Measurements from ENCODE around the gene TBC1D20. TPM values are rescaled to one million over a fixed set of nuclear protein-coding genes. Genes with fewer than 3 reads are reported as not detected.

TBC1D20 gene
- total and polyA plus RNA-seq, 2 donors (not counting 1 experiment from before 2014, with no cell fraction given), result 33.9 to 38.3 TPM

DNA sequence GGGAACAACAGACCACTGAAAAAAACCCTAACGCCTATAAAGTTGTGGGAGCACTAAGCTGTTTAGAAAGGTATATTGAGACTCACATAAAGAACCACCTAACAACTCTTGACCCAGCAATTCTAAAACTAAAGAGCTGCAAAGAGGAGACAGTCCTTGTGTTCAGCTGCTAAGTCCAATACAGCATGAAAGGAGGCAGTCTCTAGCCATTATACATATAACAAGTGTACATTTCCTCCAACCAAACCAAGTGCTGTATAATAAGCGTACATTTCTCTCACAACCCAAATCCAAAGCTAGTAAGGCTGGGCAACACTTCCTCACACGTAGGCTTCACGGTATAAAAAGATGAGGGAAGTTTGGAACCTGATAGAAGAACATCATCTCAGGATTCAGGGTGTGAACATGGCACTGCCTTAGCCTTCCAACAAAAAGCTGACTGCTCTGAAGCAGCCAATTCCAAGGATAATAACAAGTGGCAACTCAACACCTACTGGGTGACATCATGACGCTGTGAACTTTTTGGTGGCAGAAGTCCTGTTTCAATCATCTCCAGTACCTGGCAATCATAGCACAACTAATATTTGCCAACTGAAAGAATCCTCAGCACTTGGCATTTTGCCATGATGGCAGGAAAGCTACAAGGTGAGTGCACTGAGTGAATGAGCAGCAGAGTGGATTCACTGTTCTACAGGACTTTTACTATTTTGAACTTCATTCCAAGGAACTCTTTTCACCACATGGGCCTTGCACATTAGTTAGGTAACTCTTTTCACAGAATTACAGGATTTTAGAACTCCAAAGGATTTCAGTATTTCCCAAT lies 16.6 kb downstream of the TBC1D20 start:
- Histone ChIP-seq H3K9ac (ENCODE audit: insufficient read depth, low read length) (no peak overlapping the region), H3K4me3 (replicated peaks in 1 of 4; ENCODE audit: control extremely low read depth in 1 of 4, insufficient read depth in 1 of 4, low read depth in 3 of 4, low read length in 4 of 4) (no peak overlapping the region), H2AFZ (ENCODE audit: low read length) (no peak overlapping the region), H3K27ac (ENCODE audit: insufficient read depth, low read length) (no peak overlapping the region), H3K9me3 (ENCODE audit: control insufficient read depth, insufficient read depth, low read depth, low read length) (no peaks in the 10 kb centered on the region), H4K20me1 (ENCODE audit: control insufficient read depth, extremely low read depth, insufficient read depth, low read length) (peaks cover 1% of the 10 kb centered on the region), H3K4me2 (ENCODE audit: extremely low read depth, insufficient read depth, low read length) (no peak overlapping the region), H3K79me2 (ENCODE audit: control insufficient read depth, insufficient read depth, low read length) (peaks cover 29% of the 10 kb centered on the region), H3K4me1 (ENCODE audit: control insufficient read depth, extremely low read depth, insufficient read depth, low read length) (peaks cover 11% of the 10 kb centered on the region), H3K36me3 (ENCODE audit: control insufficient read depth, insufficient read depth, low read length) (peaks cover 11% of the 10 kb centered on the region), H3K27me3 (ENCODE audit: control insufficient read depth, insufficient read depth, low read length) (no peaks in the 10 kb centered on the region)
- TF ChIP-seq, protein P1, sequence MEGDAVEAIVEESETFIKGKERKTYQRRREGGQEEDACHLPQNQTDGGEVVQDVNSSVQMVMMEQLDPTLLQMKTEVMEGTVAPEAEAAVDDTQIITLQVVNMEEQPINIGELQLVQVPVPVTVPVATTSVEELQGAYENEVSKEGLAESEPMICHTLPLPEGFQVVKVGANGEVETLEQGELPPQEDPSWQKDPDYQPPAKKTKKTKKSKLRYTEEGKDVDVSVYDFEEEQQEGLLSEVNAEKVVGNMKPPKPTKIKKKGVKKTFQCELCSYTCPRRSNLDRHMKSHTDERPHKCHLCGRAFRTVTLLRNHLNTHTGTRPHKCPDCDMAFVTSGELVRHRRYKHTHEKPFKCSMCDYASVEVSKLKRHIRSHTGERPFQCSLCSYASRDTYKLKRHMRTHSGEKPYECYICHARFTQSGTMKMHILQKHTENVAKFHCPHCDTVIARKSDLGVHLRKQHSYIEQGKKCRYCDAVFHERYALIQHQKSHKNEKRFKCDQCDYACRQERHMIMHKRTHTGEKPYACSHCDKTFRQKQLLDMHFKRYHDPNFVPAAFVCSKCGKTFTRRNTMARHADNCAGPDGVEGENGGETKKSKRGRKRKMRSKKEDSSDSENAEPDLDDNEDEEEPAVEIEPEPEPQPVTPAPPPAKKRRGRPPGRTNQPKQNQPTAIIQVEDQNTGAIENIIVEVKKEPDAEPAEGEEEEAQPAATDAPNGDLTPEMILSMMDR (conservative IDR thresholded peaks at IDR 0.05 in 1 of 2, IDR thresholded peaks at IDR 0.05 in 1 of 2; ENCODE audit: low read depth in 1 of 2, low read length in 2 of 2), result no peak
- DNase-seq (ENCODE audit: low read depth in 2 of 2), result no peak

DNA sequence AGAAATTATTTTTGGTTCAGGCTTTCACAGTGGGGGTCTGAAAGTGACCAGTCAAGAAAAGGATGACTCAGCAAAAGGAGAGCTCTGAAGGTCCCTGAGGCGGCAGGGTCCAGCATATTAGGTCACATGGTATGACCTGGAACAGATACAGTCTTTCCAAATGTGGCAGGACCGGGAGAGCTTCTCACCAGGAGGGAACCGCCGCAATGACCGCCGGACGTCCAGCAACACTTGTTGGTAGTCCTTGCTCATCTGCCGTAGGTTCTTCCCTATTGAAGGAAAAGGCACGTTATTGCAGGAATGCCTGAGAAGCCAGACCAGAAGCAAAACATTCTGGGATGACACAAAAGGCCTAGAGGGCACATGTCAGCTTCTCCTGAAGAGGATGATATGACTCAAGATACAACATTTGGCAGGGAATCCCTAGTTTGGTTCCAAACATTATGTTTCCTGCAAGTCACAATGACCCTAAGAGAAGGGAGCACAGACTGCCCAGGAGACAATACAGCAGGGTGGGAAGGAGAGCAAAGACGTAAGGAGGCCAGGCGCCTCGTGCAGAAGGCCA lies 17.4 kb downstream of the TBC1D20 start:
- Histone ChIP-seq H3K4me2 (ENCODE audit: extremely low read depth, insufficient read depth, low read length) (no peak overlapping the region), H3K27ac (ENCODE audit: insufficient read depth, low read length) (no peak overlapping the region), H3K79me2 (ENCODE audit: control insufficient read depth, insufficient read depth, low read length) (peaks cover 22% of the 10 kb centered on the region), H3K4me3 (replicated peaks in 1 of 4; ENCODE audit: control extremely low read depth in 1 of 4, insufficient read depth in 1 of 4, low read depth in 3 of 4, low read length in 4 of 4) (no peak overlapping the region), H3K36me3 (ENCODE audit: control insufficient read depth, insufficient read depth, low read length) (peaks cover 17% of the 10 kb centered on the region), H2AFZ (ENCODE audit: low read length) (no peak overlapping the region), H3K27me3 (ENCODE audit: control insufficient read depth, insufficient read depth, low read length) (no peaks in the 10 kb centered on the region), H4K20me1 (ENCODE audit: control insufficient read depth, extremely low read depth, insufficient read depth, low read length) (peaks cover 1% of the 10 kb centered on the region), H3K4me1 (ENCODE audit: control insufficient read depth, extremely low read depth, insufficient read depth, low read length) (peaks cover 11% of the 10 kb centered on the region), H3K9ac (ENCODE audit: insufficient read depth, low read length) (no peak overlapping the region), H3K9me3 (ENCODE audit: control insufficient read depth, insufficient read depth, low read depth, low read length) (no peaks in the 10 kb centered on the region)
- DNase-seq (ENCODE audit: low read depth in 2 of 2), result peak; percentile 24 to 40
- TF ChIP-seq, protein P1 (conservative IDR thresholded peaks at IDR 0.05 in 1 of 2, IDR thresholded peaks at IDR 0.05 in 1 of 2; ENCODE audit: low read depth in 1 of 2, low read length in 2 of 2), result no peak
- no peak for TF ChIP-seq EZH2 (IDR thresholded peaks at IDR 0.05; ENCODE audit: low read length, missing control alignments)

DNA sequence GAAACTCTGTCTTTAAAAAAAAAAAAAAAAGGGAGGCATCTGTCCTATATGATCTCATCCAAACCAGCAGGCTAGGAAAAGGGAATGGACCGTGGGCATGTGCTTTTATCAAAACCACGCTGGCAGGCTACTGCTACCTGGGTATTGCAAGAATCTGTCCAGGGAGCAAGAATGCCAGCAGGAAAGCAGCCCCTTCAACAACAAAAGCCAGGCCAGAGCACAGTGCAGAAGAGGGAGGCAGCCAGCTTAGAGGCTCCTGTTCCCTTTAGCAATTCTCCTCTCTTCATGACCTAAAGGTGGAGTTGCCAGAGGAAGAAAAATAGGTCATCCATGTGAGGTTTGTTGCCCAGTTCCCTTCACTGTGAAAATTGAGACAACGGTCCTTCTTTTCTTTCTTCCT lies 18.2 kb downstream of the TBC1D20 start:
- TF ChIP-seq EZH2 (IDR thresholded peaks at IDR 0.05; ENCODE audit: low read length, missing control alignments), result no peak
- TF ChIP-seq, protein P1 (conservative IDR thresholded peaks at IDR 0.05 in 1 of 2, IDR thresholded peaks at IDR 0.05 in 1 of 2; ENCODE audit: low read depth in 1 of 2, low read length in 2 of 2), result no peak
- Histone ChIP-seq H3K27ac (ENCODE audit: insufficient read depth, low read length) (no peak overlapping the region), H3K36me3 (ENCODE audit: control insufficient read depth, insufficient read depth, low read length) (peaks cover 17% of the 10 kb centered on the region), H2AFZ (ENCODE audit: low read length) (no peak overlapping the region), H3K27me3 (ENCODE audit: control insufficient read depth, insufficient read depth, low read length) (no peaks in the 10 kb centered on the region), H3K79me2 (ENCODE audit: control insufficient read depth, insufficient read depth, low read length) (peaks cover 16% of the 10 kb centered on the region), H3K4me1 (ENCODE audit: control insufficient read depth, extremely low read depth, insufficient read depth, low read length) (peaks cover 11% of the 10 kb centered on the region), H3K9ac (ENCODE audit: insufficient read depth, low read length) (no peak overlapping the region), H3K4me2 (ENCODE audit: extremely low read depth, insufficient read depth, low read length) (no peak overlapping the region), H3K9me3 (ENCODE audit: control insufficient read depth, insufficient read depth, low read depth, low read length) (no peaks in the 10 kb centered on the region), H4K20me1 (ENCODE audit: control insufficient read depth, extremely low read depth, insufficient read depth, low read length) (peaks cover 1% of the 10 kb centered on the region), H3K4me3 (replicated peaks in 1 of 4; ENCODE audit: control extremely low read depth in 1 of 4, insufficient read depth in 1 of 4, low read depth in 3 of 4, low read length in 4 of 4) (no peak overlapping the region)
- peak in 1 of 2 donors; percentile 25 for DNase-seq (ENCODE audit: low read depth in 2 of 2)
